ENCODE measurements around the gene CHD2.

The CHD2 gene

GRCh38 chr15:92970656-92971055, 70.5 kb downstream of the CHD2 start:
- TF ChIP-seq TAF1 (IDR thresholded peaks at IDR 0.05; ENCODE audit: borderline replicate concordance, insufficient read depth, low read length) (no peak), POLR2AphosphoS5 (IDR thresholded peaks at IDR 0.05; ENCODE audit: low read depth, low read length) (no peak), FOXP2 (optimal IDR thresholded peaks at IDR 0.05; ENCODE audit: borderline replicate concordance, extremely low read depth, extremely low read length, insufficient read depth) (no peak), SIN3A (IDR thresholded peaks at IDR 0.05; ENCODE audit: borderline replicate concordance, insufficient read depth, low read length) (no peak)
- TF ChIP-seq, protein P1, sequence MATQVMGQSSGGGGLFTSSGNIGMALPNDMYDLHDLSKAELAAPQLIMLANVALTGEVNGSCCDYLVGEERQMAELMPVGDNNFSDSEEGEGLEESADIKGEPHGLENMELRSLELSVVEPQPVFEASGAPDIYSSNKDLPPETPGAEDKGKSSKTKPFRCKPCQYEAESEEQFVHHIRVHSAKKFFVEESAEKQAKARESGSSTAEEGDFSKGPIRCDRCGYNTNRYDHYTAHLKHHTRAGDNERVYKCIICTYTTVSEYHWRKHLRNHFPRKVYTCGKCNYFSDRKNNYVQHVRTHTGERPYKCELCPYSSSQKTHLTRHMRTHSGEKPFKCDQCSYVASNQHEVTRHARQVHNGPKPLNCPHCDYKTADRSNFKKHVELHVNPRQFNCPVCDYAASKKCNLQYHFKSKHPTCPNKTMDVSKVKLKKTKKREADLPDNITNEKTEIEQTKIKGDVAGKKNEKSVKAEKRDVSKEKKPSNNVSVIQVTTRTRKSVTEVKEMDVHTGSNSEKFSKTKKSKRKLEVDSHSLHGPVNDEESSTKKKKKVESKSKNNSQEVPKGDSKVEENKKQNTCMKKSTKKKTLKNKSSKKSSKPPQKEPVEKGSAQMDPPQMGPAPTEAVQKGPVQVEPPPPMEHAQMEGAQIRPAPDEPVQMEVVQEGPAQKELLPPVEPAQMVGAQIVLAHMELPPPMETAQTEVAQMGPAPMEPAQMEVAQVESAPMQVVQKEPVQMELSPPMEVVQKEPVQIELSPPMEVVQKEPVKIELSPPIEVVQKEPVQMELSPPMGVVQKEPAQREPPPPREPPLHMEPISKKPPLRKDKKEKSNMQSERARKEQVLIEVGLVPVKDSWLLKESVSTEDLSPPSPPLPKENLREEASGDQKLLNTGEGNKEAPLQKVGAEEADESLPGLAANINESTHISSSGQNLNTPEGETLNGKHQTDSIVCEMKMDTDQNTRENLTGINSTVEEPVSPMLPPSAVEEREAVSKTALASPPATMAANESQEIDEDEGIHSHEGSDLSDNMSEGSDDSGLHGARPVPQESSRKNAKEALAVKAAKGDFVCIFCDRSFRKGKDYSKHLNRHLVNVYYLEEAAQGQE (IDR thresholded peaks at IDR 0.05; ENCODE audit: insufficient read depth in 1 of 2, low read depth in 2 of 2, low read length in 2 of 2): no peak

- no peak for TF ChIP-seq TAF1 (IDR thresholded peaks at IDR 0.05; ENCODE audit: borderline replicate concordance, insufficient read depth, low read length)
- TF ChIP-seq SIN3A (IDR thresholded peaks at IDR 0.05; ENCODE audit: borderline replicate concordance, insufficient read depth, low read length): no peak
- TF ChIP-seq, protein P1 (IDR thresholded peaks at IDR 0.05; ENCODE audit: insufficient read depth in 1 of 2, low read depth in 2 of 2, low read length in 2 of 2): no peak
- TF ChIP-seq FOXP2 (optimal IDR thresholded peaks at IDR 0.05; ENCODE audit: borderline replicate concordance, extremely low read depth, extremely low read length, insufficient read depth): no peak
- no peak for TF ChIP-seq POLR2AphosphoS5 (IDR thresholded peaks at IDR 0.05; ENCODE audit: low read depth, low read length)
Measured at GRCh38 chr15:92971081-92971480, 71.0 kb downstream of the CHD2 start.

- no peak for TF ChIP-seq SIN3A (IDR thresholded peaks at IDR 0.05; ENCODE audit: borderline replicate concordance, insufficient read depth, low read length)
- TF ChIP-seq POLR2AphosphoS5 (IDR thresholded peaks at IDR 0.05; ENCODE audit: low read depth, low read length): no peak
- no peak for TF ChIP-seq FOXP2 (optimal IDR thresholded peaks at IDR 0.05; ENCODE audit: borderline replicate concordance, extremely low read depth, extremely low read length, insufficient read depth)
- TF ChIP-seq, protein P1 (IDR thresholded peaks at IDR 0.05; ENCODE audit: insufficient read depth in 1 of 2, low read depth in 2 of 2, low read length in 2 of 2): no peak
- TF ChIP-seq TAF1 (IDR thresholded peaks at IDR 0.05; ENCODE audit: borderline replicate concordance, insufficient read depth, low read length): no peak
Measured at GRCh38 chr15:92971713-92972112, 71.6 kb downstream of the CHD2 start.

DNA sequence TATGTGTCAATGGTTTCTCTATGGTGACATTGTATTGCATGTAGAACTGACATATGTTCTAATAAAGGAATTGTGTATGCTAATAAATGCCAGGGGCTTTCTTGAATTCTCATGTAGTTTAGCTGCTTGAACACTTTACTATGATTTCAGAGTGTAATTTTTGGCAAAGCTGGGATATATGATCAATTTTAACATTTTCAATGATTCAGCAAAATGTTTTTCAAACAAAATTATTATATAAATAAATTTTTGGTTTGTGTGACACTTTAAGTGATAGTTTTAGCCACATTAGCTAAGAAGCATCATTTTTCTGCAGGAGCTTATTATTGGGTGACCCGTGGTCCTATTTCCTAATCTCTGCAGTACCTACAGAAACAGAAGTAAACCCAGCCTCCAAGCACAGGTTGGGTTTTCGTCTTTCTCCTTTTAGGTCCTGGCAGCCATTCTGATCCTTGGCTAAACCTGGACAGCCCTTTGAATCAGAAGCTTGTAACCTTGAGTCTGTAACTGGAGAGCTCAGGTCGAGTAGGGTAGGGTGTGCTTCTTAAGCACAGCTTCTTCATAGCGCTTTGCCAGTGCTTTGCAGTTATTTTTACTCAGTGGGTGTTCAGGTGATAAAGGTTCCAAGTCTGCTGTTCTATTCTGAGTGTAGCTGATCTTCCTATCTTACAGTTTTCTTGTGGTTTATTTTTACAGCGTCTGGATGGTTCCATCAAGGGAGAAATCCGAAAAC, 74.2 kb downstream of the CHD2 start:
- no peak for TF ChIP-seq POLR2AphosphoS5 (IDR thresholded peaks at IDR 0.05; ENCODE audit: low read depth, low read length)
- no peak for TF ChIP-seq SIN3A (IDR thresholded peaks at IDR 0.05; ENCODE audit: borderline replicate concordance, insufficient read depth, low read length)
- TF ChIP-seq, protein P1 (IDR thresholded peaks at IDR 0.05; ENCODE audit: insufficient read depth in 1 of 2, low read depth in 2 of 2, low read length in 2 of 2): no peak
- TF ChIP-seq TAF1 (IDR thresholded peaks at IDR 0.05; ENCODE audit: borderline replicate concordance, insufficient read depth, low read length): no peak
- TF ChIP-seq FOXP2 (optimal IDR thresholded peaks at IDR 0.05; ENCODE audit: borderline replicate concordance, extremely low read depth, extremely low read length, insufficient read depth): no peak

All from PFSK-1 (cell line).